K562 (cell line): ENCODE results near the gene TLR8. TPM values are rescaled to one million over a fixed set of nuclear protein-coding genes. Genes with fewer than 3 reads are reported as not detected.

ENCODE experiments used
- ATAC-seq: fragments of 200-7000 bp; cut with Tn5 transposase; 3 replicates; pipeline ENCODE4 v1.9.1; 2020; ENCODE audit warnings: moderate library complexity
- BruUV-seq: library from RNA; stranded (reverse); fragments of 400-500 nt; replicated peaks from 2 replicates; lab custom pipeline; 2021; lab: Mats Ljungman, UMichigan
- CTCF ChIA-PET: fragments of 300-600 bp; formaldehyde crosslinking; extraction: SDS; loops from one replicate; lab custom pipeline; 2021; ENCODE audit warnings: low intra/inter-chr PET ratio; lab: Yijun Ruan, JAX
- POLR2A ChIA-PET: fragments of 300-600, 350-650 bp; sonication (Branson Sonifier 250); formaldehyde crosslinking; extraction: SDS; loops from one replicate; lab custom pipeline; 2021; ENCODE audit warnings: antibody characterized with exemption, inconsistent platforms; lab: Yijun Ruan, JAX
- DNase-seq, 4 experiments: peaks; one replicate each; pipeline versions ENCODE4 v3.0.0 to v3.0.0-alpha.2; 2011 to 2018; ENCODE audit warnings: low spot score in 3 of 4, mixed read lengths in 3 of 4; ENCODE audit errors: extremely low read depth in 1 of 4
- FAIRE-seq: peaks from 2 replicates; lab custom pipeline; 2011; peaks lifted over from hg19 to GRCh38; lab: Jason Lieb, UNC
- H2AFZ ChIP-seq: 2 replicates; pipeline ENCODE4 v1.6.0; 2011; ENCODE audit warnings: low read depth, low read length, control low read depth, inconsistent platforms
- H3K27ac ChIP-seq: fragments of 200-600 bp; 3 replicates; pipeline ENCODE4 v1.8.0; 2011; ENCODE audit warnings: low read depth, mild to moderate bottlenecking, control low read depth, inconsistent platforms, low read length, moderate library complexity, mixed read lengths; ENCODE audit errors: extremely low read depth
- H3K27me3 ChIP-seq, 2 experiments: fragments of 300-600 bp in 1 of 2; 2 replicates in 1 of 2; 3 replicates in 1 of 2; pipeline versions ENCODE4 v1.6.0 to v1.8.0; 2011; ENCODE audit warnings: inconsistent platforms in 2 of 2, low read length in 2 of 2, mild to moderate bottlenecking in 1 of 2, mixed read lengths in 1 of 2, moderate library complexity in 1 of 2; ENCODE audit not compliant: control insufficient read depth in 2 of 2, insufficient read depth in 2 of 2
- H3K36me3 ChIP-seq: fragments of 300-600 bp; 3 replicates; pipeline ENCODE4 v1.8.0; 2011; ENCODE audit warnings: mild to moderate bottlenecking, low read length, inconsistent platforms; ENCODE audit not compliant: control insufficient read depth, insufficient read depth
- H3K4me1 ChIP-seq, 2 experiments: fragments of 200-600 bp in 1 of 2; replicated peaks in 1 of 2; 2 replicates in 1 of 2; 3 replicates in 1 of 2; pipeline versions ENCODE4 v1.5.1 to v1.8.0; 2011; ENCODE audit warnings: inconsistent platforms in 2 of 2, low read length in 2 of 2, mild to moderate bottlenecking in 1 of 2, mixed read lengths in 1 of 2, moderate library complexity in 1 of 2; ENCODE audit not compliant: control insufficient read depth in 2 of 2, insufficient read depth in 2 of 2
- H3K4me2 ChIP-seq: 2 replicates; pipeline ENCODE4 v1.6.1; 2011; ENCODE audit warnings: low read length, control low read depth, inconsistent platforms, mixed read lengths; ENCODE audit not compliant: insufficient read depth
- H3K4me3 ChIP-seq: fragments of 200-600 bp; sonication (generic), shearing (Covaris generic); 2 replicates; pipeline ENCODE4 v1.5.1; 2016; ENCODE audit warnings: control low read depth, inconsistent platforms
- H3K79me2 ChIP-seq: fragments of 200-600 bp; 3 replicates; pipeline ENCODE4 v1.8.0; 2011; ENCODE audit warnings: low read length, inconsistent platforms; ENCODE audit not compliant: control insufficient read depth, insufficient read depth
- H3K9ac ChIP-seq, 2 experiments: 2 replicates each; pipeline versions ENCODE4 v1.6.0 to v1.6.1; 2011; ENCODE audit warnings: low read depth in 2 of 2, low read length in 2 of 2, control low read depth in 1 of 2, inconsistent platforms in 1 of 2, mild to moderate bottlenecking in 1 of 2, mixed read lengths in 1 of 2; ENCODE audit not compliant: insufficient read depth in 1 of 2
- H3K9me1 ChIP-seq: one replicate; pipeline ENCODE4 v1.6.0; 2011; ENCODE audit warnings: inconsistent platforms, mild to moderate bottlenecking, low read length, moderate library complexity; ENCODE audit not compliant: control insufficient read depth, insufficient read depth
- H3K9me3 ChIP-seq: replicated peaks from 2 replicates; pipeline ENCODE4 v1.5.1; 2011; ENCODE audit warnings: low read depth, low read length, inconsistent platforms; ENCODE audit not compliant: control insufficient read depth, insufficient read depth
- H4K20me1 ChIP-seq: replicated peaks from 2 replicates; pipeline ENCODE4 v1.6.1; 2011; ENCODE audit warnings: low read length, inconsistent platforms, mixed read lengths; ENCODE audit not compliant: control insufficient read depth, insufficient read depth
- CBX5 ChIP-seq: IDR thresholded peaks from 2 replicates; pipeline ENCODE4 v1.6.1; 2014; ENCODE audit warnings: low read depth, borderline replicate concordance
- GATAD2B ChIP-seq: fragments of 450-650 bp; IDR thresholded peaks from 2 replicates; pipeline ENCODE4 v1.6.1; 2017; ENCODE audit warnings: mild to moderate bottlenecking, borderline replicate concordance
- HOXB6 ChIP-seq: fragments of 250-450 bp; sonication (Bioruptor Pico); IDR thresholded peaks from 2 replicates; pipeline ENCODE4 v1.5.1; 2022; ENCODE audit warnings: mild to moderate bottlenecking, borderline replicate concordance
- KLF6 ChIP-seq: fragments of 250-450 bp; sonication (Bioruptor Pico); IDR thresholded peaks from 2 replicates; pipeline ENCODE4 v1.4.0; 2020; ENCODE audit warnings: mild to moderate bottlenecking, moderate library complexity, borderline replicate concordance
- MAZ ChIP-seq, 2 experiments: fragments of 450-650 bp in 1 of 2; sonication (generic) in 1 of 2; formaldehyde crosslinking; IDR thresholded peaks in 1 of 2; conservative IDR thresholded peaks in 1 of 2; 2 replicates each; pipeline versions ENCODE4 v1.4.0 to v1.5.0; 2020; ENCODE audit warnings: mild to moderate bottlenecking in 1 of 2, missing genetic modification reagents in 1 of 2
- MTA3 ChIP-seq: fragments of 450-650 bp; formaldehyde crosslinking; IDR thresholded peaks from 2 replicates; pipeline ENCODE4 v1.6.1; 2017; ENCODE audit warnings: mild to moderate bottlenecking, borderline replicate concordance
- NFE2L1 ChIP-seq: fragments of 450-650 bp; IDR thresholded peaks from 2 replicates; pipeline ENCODE4 v1.6.1; 2016; ENCODE audit warnings: missing genetic modification characterization, low read depth, mild to moderate bottlenecking, missing compliant biosample characterization, moderate library complexity, borderline replicate concordance
- RHOXF2B ChIP-seq: fragments of 250-450 bp; sonication (Bioruptor Pico); conservative IDR thresholded peaks from 2 replicates; pipeline ENCODE4 v1.5.1; 2021
- TCF3 ChIP-seq: sonication (generic); formaldehyde crosslinking; IDR thresholded peaks from 2 replicates; pipeline ENCODE4 v1.4.0; 2020; ENCODE audit warnings: mild to moderate bottlenecking, missing genetic modification reagents
- ZBTB1 ChIP-seq: sonication (generic); formaldehyde crosslinking; IDR thresholded peaks from 2 replicates; pipeline ENCODE4 v1.8.1; 2023; ENCODE audit warnings: missing genetic modification reagents, low read depth, mild to moderate bottlenecking, borderline replicate concordance
- ZNF507 ChIP-seq: conservative IDR thresholded peaks from 2 replicates; pipeline ENCODE4 v1.6.1; 2017; ENCODE audit warnings: missing genetic modification characterization, missing compliant biosample characterization
- ZNF707 ChIP-seq: fragments of 250-450 bp; sonication (Bioruptor Pico); conservative IDR thresholded peaks from 2 replicates; pipeline ENCODE4 v1.8.0; 2022; ENCODE audit warnings: inconsistent platforms, mild to moderate bottlenecking, moderate library complexity
- WGBS: fragments of 100-300 bp; shearing (Covaris generic); methylation state at CpG from one replicate; pipeline ENCODE4 v1.1.6; 2016; ENCODE audit warnings: low coverage, mixed read lengths; ENCODE audit not compliant: insufficient coverage; ENCODE audit errors: missing lambda C conversion rate; 5-methylcytosine and 5-hydroxymethylcytosine counted together
- in situ Hi-C: fragments of 300-500 bp; cut with MboI; formaldehyde crosslinking; loops from 4 replicates; pipeline ENCODE4 v1.15.0; 2018; ENCODE audit warnings: inconsistent platforms, mixed read lengths
- intact Hi-C: fragments of 100-400 bp; cut with micrococcal nuclease; formaldehyde crosslinking; loops from 2 replicates; pipeline ENCODE4 v1.14.2; 2022
- polyA plus RNA-seq, 8 experiments: library from polyadenylated mRNA; depleted of rRNA in 4 of 8; stranded (reverse) in 5 of 8; unstranded in 3 of 8; fragments of >200 nt; fragmentation: Nextera tagmentation in 2 of 8; fragmentation: Illumina TruSeq in 1 of 8; extraction: Ambion mirVana in 2 of 8; extraction: Trizol in 1 of 8; gene quantifications; 2 replicates each; pipeline versions ENCODE4 v1.2.1 to v1.2.3, GENCODE V29; 2011 to 2014; ENCODE audit warnings: inconsistent platforms in 1 of 8, missing spikeins in 1 of 8
- total RNA-seq, 7 experiments: library from RNA; depleted of rRNA in 6 of 7; stranded (reverse); fragments of >200 nt in 6 of 7; fragmentation: Illumina TruSeq in 2 of 7; extraction: Trizol in 2 of 7; gene quantifications; 2 replicates each; pipeline versions ENCODE4 v1.2.1 to v1.2.3, GENCODE V29; 2011 to 2021; ENCODE audit warnings: low replicate concordance in 1 of 7
- TF ChIP-seq, protein P1 (sequence below): sonication (generic); formaldehyde crosslinking; IDR thresholded peaks from 2 replicates; pipeline ENCODE4 v1.8.0; 2023; ENCODE audit warnings: mild to moderate bottlenecking, missing genetic modification reagents
- TF ChIP-seq, protein P2 (sequence below): sonication (generic); formaldehyde crosslinking; IDR thresholded peaks from 2 replicates; pipeline ENCODE4 v1.8.1; 2023; ENCODE audit warnings: mild to moderate bottlenecking, missing genetic modification reagents
- TF ChIP-seq, protein P3 (sequence below): sonication (generic); formaldehyde crosslinking; IDR thresholded peaks from 2 replicates; pipeline ENCODE4 v1.5.0; 2020; ENCODE audit warnings: missing genetic modification reagents
- TF ChIP-seq, protein P4 (sequence below): sonication (generic); IDR thresholded peaks from 2 replicates; pipeline ENCODE4 v1.6.1; 2016
- TF ChIP-seq, protein P5 (sequence below): fragments of 250-450 bp; sonication (Bioruptor Pico); IDR thresholded peaks from 2 replicates; pipeline ENCODE4 v1.8.0; 2022; ENCODE audit warnings: inconsistent platforms

Gene TLR8
- total and polyA plus RNA-seq, 9 of the 15 experiments (the other 6 are each of a cell fraction or from before 2014, with no cell fraction given), result not detected

DNA sequence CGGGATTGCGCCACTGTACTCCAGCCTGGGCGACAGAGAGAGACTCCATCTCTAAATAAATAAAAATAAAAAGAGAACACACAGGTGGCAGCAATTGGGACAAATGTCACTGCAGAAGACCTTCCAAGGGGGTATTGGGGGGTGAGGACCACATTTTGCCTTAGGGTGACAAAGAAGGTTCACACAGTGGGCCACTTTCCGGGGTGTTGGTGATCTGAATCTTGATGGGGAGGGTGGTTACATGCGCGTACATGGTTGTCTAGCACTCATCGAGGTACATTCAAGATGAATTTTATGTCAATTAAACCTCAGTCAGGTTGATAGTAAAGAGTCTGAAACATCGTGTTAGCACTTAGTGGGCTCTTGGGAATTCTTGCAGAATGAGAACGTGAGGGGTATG, 48.0 kb downstream of the TLR8 start:
- Histone ChIP-seq H2AFZ (no peak overlapping the region), H3K9ac (no peak overlapping the region), H3K4me3 (no peak overlapping the region), H4K20me1 (no peaks in the 10 kb centered on the region), H3K27me3 (no peaks in the 10 kb centered on the region), H3K79me2 (no peaks in the 10 kb centered on the region; the same call in 2 of the 3 replicates), H3K4me2 (no peak overlapping the region), H3K4me1 (peaks cover 23 to 51% of the 10 kb centered on the region in 2 experiments), H3K36me3 (peaks cover 10% of the 10 kb centered on the region; the same call in 2 of the 3 replicates), H3K9me3 (no peaks in the 10 kb centered on the region), H3K27ac (no peak overlapping the region), H3K9me1 (no peaks in the 10 kb centered on the region)
- intact Hi-C loops, result loop anchor here (10.0 kb wide), 1 partner anchor 690 kb away; no protein-coding TSS in a partner anchor
- FAIRE-seq (no peak), ATAC-seq (no peak), DNase-seq (no peak)
- POLR2A ChIA-PET, result no interaction called here
- BruUV-seq, result no TSS peak
- in situ Hi-C loops, result loop anchor here (25.0 kb wide), 1 partner anchor 708 kb away; the partner anchor contains the start of gene TCEANC
- CTCF ChIA-PET, result no interaction called here
- 82% methylated on average over 6 of the region's 9 CpGs for WGBS
- no peak for TF ChIP-seq ZNF507
- no peak for TF ChIP-seq ZBTB1
- TF ChIP-seq HOXB6 (CRISPR knock-in tag), result no peak
- TF ChIP-seq, protein P1, sequence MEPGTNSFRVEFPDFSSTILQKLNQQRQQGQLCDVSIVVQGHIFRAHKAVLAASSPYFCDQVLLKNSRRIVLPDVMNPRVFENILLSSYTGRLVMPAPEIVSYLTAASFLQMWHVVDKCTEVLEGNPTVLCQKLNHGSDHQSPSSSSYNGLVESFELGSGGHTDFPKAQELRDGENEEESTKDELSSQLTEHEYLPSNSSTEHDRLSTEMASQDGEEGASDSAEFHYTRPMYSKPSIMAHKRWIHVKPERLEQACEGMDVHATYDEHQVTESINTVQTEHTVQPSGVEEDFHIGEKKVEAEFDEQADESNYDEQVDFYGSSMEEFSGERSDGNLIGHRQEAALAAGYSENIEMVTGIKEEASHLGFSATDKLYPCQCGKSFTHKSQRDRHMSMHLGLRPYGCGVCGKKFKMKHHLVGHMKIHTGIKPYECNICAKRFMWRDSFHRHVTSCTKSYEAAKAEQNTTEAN (CRISPR knock-in tag), result no peak
- TF ChIP-seq, protein P2, sequence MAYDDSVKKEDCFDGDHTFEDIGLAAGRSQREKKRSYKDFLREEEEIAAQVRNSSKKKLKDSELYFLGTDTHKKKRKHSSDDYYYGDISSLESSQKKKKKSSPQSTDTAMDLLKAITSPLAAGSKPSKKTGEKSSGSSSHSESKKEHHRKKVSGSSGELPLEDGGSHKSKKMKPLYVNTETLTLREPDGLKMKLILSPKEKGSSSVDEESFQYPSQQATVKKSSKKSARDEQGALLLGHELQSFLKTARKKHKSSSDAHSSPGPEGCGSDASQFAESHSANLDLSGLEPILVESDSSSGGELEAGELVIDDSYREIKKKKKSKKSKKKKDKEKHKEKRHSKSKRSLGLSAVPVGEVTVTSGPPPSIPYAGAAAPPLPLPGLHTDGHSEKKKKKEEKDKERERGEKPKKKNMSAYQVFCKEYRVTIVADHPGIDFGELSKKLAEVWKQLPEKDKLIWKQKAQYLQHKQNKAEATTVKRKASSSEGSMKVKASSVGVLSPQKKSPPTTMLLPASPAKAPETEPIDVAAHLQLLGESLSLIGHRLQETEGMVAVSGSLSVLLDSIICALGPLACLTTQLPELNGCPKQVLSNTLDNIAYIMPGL (CRISPR knock-in tag), result no peak
- TF ChIP-seq GATAD2B, result no peak
- TF ChIP-seq CBX5, result no peak
- TF ChIP-seq KLF6 (CRISPR knock-in tag), result no peak
- no peak for TF ChIP-seq NFE2L1
- TF ChIP-seq, protein P3, sequence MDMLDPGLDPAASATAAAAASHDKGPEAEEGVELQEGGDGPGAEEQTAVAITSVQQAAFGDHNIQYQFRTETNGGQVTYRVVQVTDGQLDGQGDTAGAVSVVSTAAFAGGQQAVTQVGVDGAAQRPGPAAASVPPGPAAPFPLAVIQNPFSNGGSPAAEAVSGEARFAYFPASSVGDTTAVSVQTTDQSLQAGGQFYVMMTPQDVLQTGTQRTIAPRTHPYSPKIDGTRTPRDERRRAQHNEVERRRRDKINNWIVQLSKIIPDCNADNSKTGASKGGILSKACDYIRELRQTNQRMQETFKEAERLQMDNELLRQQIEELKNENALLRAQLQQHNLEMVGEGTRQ (CRISPR knock-in tag), result no peak
- TF ChIP-seq, protein P4, sequence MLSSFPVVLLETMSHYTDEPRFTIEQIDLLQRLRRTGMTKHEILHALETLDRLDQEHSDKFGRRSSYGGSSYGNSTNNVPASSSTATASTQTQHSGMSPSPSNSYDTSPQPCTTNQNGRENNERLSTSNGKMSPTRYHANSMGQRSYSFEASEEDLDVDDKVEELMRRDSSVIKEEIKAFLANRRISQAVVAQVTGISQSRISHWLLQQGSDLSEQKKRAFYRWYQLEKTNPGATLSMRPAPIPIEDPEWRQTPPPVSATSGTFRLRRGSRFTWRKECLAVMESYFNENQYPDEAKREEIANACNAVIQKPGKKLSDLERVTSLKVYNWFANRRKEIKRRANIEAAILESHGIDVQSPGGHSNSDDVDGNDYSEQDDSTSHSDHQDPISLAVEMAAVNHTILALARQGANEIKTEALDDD, result no peak
- TF ChIP-seq TCF3, result no peak
- TF ChIP-seq ZNF707 (CRISPR knock-in tag), result no peak
- no peak for TF ChIP-seq MTA3
- TF ChIP-seq, protein P5, sequence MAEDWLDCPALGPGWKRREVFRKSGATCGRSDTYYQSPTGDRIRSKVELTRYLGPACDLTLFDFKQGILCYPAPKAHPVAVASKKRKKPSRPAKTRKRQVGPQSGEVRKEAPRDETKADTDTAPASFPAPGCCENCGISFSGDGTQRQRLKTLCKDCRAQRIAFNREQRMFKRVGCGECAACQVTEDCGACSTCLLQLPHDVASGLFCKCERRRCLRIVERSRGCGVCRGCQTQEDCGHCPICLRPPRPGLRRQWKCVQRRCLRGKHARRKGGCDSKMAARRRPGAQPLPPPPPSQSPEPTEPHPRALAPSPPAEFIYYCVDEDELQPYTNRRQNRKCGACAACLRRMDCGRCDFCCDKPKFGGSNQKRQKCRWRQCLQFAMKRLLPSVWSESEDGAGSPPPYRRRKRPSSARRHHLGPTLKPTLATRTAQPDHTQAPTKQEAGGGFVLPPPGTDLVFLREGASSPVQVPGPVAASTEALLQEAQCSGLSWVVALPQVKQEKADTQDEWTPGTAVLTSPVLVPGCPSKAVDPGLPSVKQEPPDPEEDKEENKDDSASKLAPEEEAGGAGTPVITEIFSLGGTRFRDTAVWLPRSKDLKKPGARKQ, result no peak
- no peak for TF ChIP-seq RHOXF2B (CRISPR knock-in tag)
- no peak for TF ChIP-seq MAZ (CRISPR knock-in tag; conservative IDR thresholded peaks at IDR 0.05 in 1 of 2, IDR thresholded peaks at IDR 0.05 in 1 of 2)
